Kasumi-1 (cell line): Measurements from ENCODE around the gene CATSPERB.
A peak's percentile ranks its signal among the peaks of the same experiment; 100 is the strongest.
"Not testable (repeated sequence)": the region's sequence is repeated elsewhere in the genome, so short reads cannot be mapped to it uniquely, and the experiment has no call there.

Experiments
- DNase-seq, 2 experiments: peaks; one replicate each; lab custom pipeline; 2025; lab: John Stamatoyannopoulos, UW

CATSPERB gene, protein sequence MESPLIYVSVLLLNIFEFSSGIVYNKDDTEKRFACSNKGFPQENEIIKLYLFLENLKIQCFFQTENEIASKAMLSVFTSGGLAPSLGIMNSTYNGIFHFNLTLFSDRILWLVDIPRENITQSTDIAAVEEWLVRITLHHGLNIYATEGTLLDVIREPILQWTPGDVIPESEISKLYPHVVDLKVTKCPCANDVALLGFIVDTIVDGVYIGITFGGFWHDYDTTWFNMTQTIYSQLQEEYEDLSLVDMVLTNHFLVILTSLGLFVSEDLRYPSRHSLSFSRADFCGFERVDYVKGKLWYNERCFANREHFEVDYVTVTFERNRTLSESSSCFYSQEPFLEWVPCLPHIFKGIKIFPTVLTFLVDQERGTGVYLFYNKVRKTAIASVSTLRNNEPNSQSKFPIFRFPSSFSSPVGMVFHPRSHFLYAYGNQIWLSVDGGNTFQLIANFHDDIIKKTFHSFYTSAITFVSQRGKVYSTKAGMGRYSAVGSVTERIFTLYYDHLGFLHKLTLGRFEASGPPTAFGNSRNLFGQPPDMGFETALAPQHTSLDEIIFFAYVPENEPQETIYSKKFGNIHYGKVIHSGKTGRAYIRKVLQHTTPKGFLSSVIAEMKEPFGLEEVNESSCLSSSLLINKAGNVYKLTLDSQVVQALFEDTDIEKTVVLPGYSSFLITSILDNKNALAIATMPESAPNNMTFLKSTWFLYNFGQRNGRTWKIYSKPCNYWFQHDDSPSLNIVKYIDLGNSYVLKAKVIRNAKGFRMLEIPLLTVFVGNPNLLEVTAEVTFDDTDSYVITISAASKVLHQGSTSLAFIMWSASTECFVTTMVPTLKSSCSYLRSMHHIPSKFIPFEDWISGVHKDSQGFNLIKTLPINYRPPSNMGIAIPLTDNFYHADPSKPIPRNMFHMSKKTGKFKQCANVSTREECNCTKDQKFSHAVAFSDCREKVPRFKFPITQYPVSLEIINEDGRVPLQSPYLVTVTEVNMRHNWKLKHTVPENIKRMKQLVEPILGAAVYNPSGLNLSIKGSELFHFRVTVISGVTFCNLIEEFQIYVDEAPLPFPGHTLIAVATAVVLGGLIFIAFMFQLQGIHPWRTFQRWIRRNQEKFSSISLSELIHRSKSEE

DNA sequence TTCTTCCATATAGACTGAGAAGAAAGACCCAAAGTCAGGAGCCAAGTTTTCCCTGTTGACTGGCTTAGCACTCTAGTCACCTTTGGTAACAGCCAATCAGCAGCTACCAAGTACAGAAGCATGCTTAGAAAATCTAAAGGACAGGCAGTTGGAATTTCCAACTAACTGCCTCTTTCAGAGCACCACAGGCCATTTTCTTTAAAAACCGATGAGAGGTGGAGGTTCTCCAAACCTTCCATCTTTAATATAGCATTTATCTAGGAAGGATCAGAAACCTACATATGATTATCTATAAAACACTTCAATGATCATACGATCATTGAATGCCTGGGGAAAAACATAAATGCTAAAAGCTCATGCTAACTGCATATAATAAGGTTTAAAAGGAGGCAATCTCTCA, at the start of gene CATSPERB:
Gene CATSPERB (minus strand): TSS at position 101 of the 400 bp plus-strand sequence. CDS start 2,607 bp downstream, outside the sequence.
- no peak for DNase-seq

DNA sequence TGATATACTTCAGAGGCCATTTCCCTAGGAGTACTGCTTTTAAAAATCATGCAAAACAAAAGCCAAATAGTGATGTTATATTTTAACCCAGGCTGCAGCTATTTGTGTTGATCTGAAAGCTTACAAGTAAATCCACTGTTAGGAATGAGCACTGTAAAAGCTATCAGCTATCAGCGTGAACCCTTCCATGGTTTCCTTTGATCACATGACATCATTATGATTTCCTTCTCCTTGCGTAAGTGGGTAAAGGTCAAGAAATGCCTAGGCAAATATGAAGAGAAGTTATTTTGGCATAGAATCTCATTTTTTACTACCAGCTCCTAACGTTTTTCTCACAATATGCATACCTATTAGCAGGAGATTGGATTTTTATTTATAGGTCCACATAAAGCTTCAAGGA, 48.6 kb upstream of the CATSPERB start:
- DNase-seq = no peak

DNA sequence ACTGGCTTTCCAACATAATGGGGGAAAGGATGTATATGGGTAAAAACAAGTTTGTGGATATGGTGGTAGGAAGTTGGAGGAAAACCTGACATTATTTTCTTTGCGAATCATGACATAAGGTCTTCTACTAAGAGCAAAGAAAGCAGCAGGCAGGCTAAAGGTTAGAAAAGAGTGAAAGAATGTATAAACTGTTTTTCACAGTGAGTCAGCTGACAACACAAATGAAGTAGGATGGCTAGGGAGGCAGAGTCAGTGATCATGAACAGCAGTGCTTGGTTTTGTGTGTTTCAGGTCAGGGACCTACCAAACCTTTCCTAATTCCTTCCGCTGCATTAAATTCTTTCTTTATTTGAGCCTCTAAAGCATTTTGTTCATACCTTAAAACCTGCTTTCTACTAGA, 46.3 kb upstream of the CATSPERB start:
- DNase-seq = no peak

DNA sequence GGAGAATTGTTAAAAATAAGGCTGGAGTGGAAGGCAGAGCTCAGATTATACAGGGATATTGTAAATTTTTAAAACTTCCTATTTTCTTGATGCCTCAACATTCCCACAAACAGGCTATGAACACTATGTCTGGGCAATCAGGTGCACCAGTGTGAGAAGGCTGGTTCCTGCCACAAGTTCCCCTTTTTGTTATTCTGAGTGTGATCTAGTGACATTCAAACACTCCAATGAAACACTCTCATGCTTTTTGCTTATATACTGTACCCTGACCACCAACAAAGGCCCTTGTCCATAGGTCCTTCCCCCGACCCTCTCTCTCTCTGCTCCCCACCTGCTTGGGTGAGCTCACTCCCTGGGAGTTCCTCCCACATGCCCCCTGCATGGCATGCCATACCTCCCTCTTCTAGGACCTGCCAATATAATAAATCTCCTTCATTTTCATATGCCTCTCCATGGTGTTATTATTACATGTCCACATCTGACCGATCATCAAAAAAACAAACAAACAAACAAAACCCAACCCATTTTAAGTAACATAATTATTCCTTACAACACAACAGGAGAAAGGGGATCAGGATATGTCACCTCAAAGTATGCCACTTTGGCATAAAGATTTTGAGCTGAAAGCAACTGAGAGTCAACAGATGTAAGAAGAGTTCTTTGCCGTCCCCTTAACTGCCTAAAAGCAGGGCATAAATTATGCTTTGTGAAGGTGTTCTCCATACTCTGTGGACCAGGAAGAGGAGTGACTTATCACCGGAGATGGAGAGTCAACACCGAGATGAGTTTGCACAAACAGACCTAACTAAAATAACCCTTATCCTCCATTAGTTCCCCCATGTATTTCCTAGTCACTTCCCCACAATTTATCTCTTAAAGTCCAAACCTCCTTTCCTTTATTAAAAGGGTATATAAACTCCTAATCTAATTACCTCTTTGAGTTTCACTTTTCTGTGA, 42.5 kb upstream of the CATSPERB start:
- DNase-seq = peak; percentile 25 to 41

DNA sequence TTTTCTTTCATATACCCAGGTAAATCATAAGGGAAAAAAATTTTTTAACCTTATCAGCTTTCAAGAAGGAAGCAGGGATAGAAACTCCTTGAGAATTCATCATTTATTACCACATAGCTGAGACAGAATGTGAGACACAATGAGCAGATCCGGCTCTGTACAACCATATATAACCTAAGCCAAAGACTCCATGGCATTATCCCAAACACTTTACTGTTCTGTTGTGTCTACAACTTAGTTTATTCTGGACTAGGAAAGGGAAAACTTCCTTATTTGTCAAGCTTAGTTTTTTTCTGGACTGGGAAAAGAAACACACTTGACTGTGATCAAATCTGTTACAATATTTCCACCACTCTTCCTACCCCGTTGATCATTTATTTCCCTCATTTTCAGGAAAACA, 38.3 kb upstream of the CATSPERB start:
- DNase-seq = no peak

DNA sequence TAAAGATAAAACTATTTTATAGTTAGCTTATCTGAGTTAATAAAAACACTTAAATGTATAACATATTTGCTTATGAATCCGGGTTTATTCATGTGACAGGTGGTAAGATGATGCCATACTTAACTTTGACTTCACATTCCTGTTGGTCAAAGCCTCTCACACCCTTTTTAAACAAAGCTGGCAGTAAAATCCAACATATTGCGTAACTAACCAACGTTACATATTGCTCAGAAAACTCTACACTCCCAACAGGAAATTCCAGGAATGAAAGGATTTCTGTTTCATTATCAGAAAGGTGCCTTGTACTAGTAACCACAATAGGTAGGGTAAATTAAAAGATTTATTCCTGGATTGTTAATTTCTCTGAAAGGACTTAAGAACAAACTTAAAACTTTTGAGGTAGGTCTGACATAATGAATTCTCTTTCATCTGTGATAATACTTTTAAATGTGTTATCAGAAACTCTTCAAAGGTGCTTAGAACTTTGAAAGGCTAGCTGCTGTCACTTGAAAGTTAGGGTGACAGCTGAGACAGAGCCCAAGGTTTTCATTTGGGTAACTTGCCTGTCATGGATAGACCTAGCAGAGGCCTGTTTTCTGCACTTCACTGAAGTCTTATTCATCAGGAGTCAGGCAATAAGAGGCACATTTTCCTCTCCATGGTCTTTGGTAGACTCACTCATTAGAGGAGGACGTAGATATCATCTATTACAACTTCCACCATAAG, 23.8 kb upstream of the CATSPERB start:
- DNase-seq = no peak

DNA sequence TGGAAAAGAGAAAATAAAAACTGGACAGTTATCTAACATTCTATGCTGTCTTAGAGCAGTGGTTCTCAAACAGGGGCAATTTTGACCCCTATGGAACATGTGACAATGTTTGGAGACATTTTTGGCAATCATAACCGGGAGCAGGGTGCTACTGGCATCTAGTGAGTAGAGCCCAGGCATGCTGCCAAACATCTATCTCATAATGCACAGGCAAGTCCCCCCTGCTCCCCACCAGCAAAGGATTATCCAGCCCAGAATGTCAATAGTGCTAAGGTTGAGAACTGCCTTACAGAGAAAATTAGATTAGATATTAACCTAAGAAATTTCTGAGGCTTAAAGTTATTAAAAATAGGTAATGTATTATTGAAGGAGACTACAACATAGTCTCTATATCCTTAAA, 22.9 kb upstream of the CATSPERB start:
- no peak for DNase-seq

DNA sequence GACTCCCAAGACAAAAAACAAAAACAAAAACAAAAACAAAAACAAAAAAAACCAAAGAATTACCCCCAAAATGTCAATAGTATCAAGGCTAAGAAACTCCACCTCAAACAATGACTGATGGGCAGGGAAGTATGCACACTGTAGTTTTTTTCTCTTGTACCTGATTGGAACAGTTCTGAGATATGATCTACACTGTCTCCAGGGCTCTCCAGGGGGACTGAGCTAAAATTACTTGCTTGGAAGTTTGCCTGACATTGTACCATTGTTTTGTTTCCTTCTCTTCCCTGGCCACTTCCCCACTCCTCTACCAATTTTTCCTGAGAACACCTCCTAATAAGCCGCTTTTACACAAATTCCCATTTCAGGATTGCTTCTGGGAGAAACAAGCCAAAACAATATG, 22.3 kb upstream of the CATSPERB start:
- no peak for DNase-seq

DNA sequence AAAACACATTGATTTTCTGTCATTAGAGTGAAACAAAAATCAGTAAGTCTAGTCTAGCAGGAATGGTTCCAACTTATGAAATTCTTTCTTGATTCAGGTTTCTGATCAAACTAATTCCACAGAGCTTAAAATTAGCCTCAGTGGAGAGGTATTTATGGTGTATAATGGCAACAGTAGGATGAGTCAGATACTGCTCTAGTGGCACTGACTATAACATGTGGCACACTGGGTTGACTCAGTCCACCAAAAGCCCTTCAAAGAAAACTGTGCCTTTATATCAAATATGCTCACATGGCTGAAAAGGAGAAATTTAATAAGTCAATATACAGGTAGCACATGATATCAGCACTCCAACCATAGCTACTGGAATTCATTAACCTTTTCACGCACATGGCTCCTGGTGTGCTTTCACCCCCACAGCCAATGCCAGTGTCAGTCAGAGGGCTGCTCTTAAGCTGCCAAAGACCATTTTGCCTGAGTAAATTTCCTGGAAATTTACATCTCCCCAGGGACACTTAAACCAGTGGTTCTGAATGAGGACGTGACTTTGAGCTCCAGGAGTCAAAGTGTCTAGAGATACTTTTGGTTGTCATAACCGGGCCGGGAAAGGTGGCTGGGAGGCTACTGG, 21.7 kb upstream of the CATSPERB start:
- DNase-seq = no peak

DNA sequence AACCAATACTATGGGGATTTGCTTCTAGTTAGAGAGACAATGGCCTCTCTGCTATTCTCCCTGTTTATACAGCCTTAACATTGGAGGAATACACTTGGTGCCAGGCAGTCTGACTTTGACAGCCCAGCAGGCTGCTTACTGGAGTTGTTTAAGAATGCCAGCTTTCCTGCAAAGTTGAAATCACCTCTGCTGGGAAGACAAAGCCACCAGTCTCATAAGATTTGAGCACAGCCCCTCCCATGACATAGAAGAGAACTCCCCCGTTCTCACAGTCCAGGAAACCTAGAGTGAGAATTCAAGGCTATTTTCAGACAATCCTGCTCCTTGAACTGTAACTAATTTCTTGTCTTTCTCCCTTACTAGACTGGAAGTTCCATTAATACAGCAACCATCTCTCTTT, 21.1 kb upstream of the CATSPERB start:
- no peak for DNase-seq

DNA sequence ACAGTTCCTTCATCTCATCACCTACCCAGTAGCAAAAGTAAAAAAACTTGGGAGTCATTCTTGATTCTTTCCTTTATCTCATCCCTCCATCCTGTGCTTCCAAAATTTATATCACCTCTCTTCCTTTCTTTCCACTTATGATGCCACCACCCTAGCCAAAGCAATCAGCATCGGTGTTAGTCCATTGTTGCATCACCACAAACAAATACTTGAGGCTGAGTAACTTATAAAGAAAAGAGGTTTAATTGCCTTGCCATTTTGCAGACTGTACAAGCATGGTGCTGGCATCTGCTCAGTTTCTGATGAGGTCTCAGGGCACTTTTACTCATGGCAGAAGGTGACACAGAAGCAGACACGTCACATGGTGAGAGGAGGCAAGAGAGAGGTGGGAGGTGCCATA, 19.8 kb upstream of the CATSPERB start:
- DNase-seq = no peak

DNA sequence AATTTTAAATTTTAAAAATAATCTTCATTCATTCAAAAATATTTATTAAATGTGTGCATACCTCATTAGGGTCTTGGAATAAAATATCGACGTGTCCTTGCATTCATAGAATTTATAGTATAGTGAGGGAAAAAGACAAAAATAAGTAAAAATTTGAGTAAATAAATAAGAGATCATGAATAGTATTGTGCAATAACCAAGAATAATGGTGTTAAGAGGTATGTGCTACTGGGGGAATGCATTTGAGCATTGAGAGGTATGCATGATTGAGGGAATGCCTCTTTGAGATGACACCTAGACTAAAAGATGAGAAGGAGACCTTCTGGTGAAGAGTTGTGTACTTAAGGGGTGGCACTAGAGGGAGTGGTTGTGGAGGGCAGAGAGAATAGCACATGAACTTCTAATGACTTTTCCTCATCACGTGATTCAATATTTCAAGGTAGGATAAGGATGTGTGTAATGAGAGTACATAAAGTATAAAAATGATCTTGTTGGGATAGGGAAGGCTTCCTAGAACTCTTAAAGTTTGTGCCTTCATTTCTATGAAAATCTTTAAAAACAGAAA, 18.8 kb upstream of the CATSPERB start:
- DNase-seq = no peak

DNA sequence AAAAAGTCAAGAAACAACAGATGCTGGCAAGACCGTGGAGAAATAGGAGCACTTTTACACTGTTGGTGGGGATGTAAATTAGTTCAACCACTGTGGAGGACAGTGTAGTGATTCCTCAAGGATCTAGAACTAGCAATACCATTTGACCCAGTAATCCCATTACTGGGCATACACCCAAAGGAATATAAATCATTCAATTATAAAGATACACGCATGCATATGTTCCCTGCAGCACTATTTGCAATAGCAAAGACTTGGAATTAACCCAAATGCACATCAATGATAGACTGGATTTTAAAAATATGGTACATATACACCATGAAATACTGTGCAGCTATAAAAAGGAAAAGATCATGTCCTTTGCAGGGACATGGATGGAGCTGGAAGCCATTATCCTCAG, 18.0 kb upstream of the CATSPERB start:
- no peak for DNase-seq

DNA sequence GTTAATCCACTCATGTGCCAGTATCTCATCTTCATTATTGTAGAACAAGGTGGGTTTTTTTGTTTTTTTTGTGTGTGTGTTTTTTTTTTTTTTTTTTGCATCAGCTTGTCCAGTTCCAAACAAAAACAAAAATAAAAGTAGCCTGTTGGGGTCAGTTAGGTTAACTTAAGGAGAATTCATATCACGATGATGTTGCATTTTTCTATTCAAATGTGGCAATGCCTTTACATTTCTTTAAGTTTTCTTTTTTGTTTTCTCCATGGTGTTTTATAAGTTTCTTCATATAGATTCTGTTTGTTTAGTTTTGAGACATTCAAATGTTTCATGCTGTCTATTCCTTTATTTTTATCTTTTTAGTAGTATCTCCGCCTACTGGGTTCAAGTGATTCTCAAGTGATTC, 16.2 kb upstream of the CATSPERB start:
- no peak for DNase-seq

DNA sequence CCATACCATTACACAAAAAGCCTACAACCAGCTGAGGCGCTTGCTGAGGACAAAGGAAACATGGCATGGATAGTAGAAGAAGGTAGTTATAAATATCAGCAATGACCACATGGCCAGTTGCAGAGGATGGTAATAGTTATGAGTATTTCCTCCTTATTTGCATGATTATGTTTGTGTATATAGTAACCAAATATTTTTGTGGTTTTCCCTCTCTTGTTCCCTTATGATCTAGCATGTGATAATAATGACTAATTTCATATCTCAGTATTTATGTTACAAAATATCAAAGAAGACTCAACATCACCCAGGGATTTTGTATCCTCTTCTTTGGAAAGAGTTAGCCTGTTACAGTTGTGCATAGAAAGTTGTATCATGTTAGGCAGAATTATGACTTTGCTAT, 13.5 kb upstream of the CATSPERB start:
- no peak for DNase-seq

DNA sequence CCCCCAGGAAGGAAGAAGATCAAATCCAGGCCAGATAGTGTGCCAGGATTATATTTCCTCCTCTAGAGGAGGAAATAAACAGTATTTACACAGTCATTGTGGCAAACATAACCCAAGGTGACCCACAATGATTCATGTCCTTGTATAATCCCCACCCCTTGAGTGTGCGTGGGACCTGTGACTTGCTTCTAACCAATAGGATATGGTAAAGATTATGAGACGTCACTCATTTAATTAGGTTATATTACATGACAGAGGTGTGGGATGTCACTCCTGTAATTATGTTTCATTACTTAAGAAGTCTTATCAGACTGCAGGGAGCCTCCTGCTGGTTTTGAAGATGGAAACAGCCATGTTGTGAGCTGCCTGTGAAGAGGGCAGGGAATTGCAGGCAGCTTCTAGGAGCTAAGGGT, 12.2 kb upstream of the CATSPERB start:
- no peak for DNase-seq

DNA sequence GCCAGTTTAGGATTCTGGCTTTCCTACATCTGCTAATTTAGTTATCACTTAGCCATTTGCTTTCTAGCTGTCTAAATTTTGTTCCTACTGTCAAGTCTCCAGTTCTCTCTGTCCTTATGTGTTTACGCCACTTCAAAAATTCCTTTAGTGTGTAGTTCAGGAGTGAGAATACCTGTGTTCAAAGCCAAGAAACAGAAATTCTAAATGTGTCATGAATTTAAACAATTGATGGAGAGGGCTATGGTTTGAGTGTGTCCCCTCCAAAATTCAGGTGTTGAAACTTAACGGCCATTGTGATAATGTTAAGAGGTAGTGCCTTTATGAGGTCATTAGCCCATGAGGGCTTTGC, 11.4 kb upstream of the CATSPERB start:
- DNase-seq = no peak

DNA sequence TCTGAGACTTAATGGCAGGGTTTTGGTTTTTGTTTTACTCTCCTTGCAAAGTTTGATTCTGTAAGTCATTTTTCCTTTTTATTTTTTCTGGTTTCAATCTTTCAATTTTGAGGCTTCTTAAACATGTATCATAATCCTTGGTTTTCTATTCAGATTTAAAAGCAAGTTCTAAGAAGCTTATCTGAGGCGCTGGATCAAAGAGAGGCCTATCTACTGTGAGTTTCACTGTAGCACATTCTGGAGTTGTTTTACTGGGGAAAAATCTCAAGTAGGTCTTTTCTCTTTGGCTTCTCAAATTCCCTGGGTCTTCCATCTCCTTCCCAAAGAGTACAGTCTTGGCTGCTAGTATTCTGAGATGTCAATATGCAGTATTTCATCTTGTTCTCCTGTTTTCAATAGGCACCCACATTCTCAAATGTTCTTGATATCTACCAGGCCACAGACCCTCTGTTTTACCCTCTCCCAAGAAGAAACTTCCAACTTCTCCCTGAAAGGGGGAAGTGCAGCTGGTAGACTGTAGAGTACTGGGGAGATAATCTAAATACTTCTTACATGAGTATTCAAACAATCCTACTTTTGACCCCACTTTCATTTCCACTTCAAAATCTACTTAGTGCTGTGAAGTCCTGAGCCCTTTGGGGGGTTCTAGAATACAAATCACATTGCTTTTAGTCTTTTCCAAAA, 10.9 kb upstream of the CATSPERB start:
- no peak for DNase-seq

DNA sequence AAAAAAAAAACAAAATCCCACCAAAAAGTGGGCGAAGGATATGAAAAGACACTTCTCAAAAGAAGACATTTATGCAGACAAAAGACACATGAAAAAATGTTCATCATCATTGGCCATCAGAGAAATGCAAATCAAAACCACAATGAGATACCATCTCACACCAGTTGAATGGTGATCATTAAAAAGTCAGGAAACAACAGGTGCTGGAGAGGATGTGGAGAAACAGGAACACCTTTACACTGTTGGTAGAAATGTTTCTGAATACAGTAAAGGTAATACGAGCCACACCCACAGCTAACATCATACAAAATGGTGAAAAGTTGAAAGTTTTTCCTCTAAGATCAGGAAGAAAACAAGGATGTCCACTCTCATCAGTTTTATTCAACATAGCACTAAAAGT, 8.0 kb upstream of the CATSPERB start:
- DNase-seq = not testable (repeated sequence)

DNA sequence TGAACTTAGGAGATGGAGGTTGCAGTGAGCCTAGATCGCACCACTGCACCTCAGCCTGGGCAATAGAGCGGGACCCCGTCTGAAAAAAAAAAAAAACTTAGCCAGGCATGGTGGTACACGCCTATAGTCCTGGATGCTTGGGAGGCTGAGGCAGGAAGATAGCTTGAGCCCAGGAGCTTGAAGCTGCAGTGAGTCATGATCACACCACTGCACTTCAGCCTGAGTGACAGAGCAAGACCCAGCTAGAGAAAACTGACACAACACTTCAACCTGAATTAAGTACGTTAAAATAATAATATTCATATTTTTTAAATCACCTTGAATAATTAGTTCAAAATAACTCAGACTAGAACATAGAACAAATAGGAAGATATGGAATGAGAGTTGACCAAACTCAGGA, 5.7 kb upstream of the CATSPERB start:
- DNase-seq = no peak
